DOHH2 (cell line): ENCODE data around the gene IQCM.

Source experiments
- H3F3A ChIP-seq: fragments of 200-600 bp; sonication (generic), shearing (Covaris generic); 2 replicates; pipeline ENCODE4 v1.6.0; 2016; ENCODE audit warnings: antibody characterized with exemption, mild to moderate bottlenecking; ENCODE audit not compliant: control insufficient read depth, insufficient read depth
- H3K27ac ChIP-seq: fragments of 200-600 bp; sonication (generic); 2 replicates; pipeline ENCODE4 v1.5.1; 2014; ENCODE audit warnings: low read depth, mild to moderate bottlenecking, low read length, moderate library complexity
- H3K27me3 ChIP-seq: fragments of 200-600 bp; sonication (generic); 2 replicates; pipeline ENCODE4 v1.6.1; 2014; ENCODE audit warnings: mild to moderate bottlenecking, low read length, mixed read lengths; ENCODE audit not compliant: control insufficient read depth
- H3K36me3 ChIP-seq: fragments of 200-600 bp; sonication (generic); 2 replicates; pipeline ENCODE4 v1.6.1; 2014; ENCODE audit warnings: mild to moderate bottlenecking, low read length, moderate library complexity, mixed read lengths; ENCODE audit not compliant: control insufficient read depth
- H3K4me1 ChIP-seq: fragments of 200-600 bp; sonication (generic); 2 replicates; pipeline ENCODE4 v1.6.1; 2014; ENCODE audit warnings: mild to moderate bottlenecking, low read length, mixed read lengths; ENCODE audit not compliant: control insufficient read depth
- H3K4me2 ChIP-seq: fragments of 200-600 bp; sonication (generic); 2 replicates; pipeline ENCODE4 v1.6.0; 2014; ENCODE audit warnings: mild to moderate bottlenecking, low read length, moderate library complexity
- H3K4me3 ChIP-seq: fragments of 200-600 bp; sonication (generic); 2 replicates; pipeline ENCODE4 v1.5.1; 2014; ENCODE audit warnings: mild to moderate bottlenecking, low read length, mixed read lengths
- H3K79me2 ChIP-seq: fragments of 200-600 bp; sonication (generic); 2 replicates; pipeline ENCODE4 v1.6.1; 2014; ENCODE audit warnings: mild to moderate bottlenecking, low read length, mixed read lengths; ENCODE audit not compliant: control insufficient read depth
- H3K9me2 ChIP-seq: fragments of 200-600 bp; sonication (generic); replicated peaks from 2 replicates; pipeline ENCODE4 v1.6.1; 2014; ENCODE audit warnings: mild to moderate bottlenecking, low read length, mixed read lengths; ENCODE audit not compliant: control insufficient read depth
- H3K9me3 ChIP-seq: fragments of 200-600 bp; sonication (generic); 2 replicates; pipeline ENCODE4 v1.6.1; 2014; ENCODE audit warnings: antibody characterized with exemption, low read length, mixed read lengths; ENCODE audit not compliant: control insufficient read depth, insufficient read depth
- H4K20me1 ChIP-seq: fragments of 200-600 bp; sonication (generic); 2 replicates; pipeline ENCODE4 v1.6.0; 2014; ENCODE audit warnings: low read depth, mild to moderate bottlenecking, antibody characterized with exemption, low read length, moderate library complexity; ENCODE audit not compliant: control insufficient read depth, insufficient read depth
- EZH2phosphoT487 ChIP-seq: fragments of 200-600 bp; sonication (generic); IDR thresholded peaks from 2 replicates; pipeline ENCODE4 v1.6.1; 2017; ENCODE audit warnings: borderline replicate concordance, mild to moderate bottlenecking, antibody characterized with exemption, low read length, moderate library complexity, mixed read lengths
- TF ChIP-seq, protein P1 (sequence below): fragments of 200-600 bp; sonication (generic); IDR thresholded peaks from one replicate; pipeline ENCODE4 v1.5.1; 2014; ENCODE audit warnings: antibody characterized with exemption, mild to moderate bottlenecking, low read depth, low read length; ENCODE audit not compliant: poor library complexity, severe bottlenecking

The IQCM gene

GRCh38 chr4:149795256-149795655, 20.4 kb downstream of the IQCM start:
- Histone ChIP-seq H3K36me3 (no peaks in the 10 kb centered on the region), H3K4me3 (no peak overlapping the region), H3K27ac (no peak overlapping the region), H3K9me3 (no peaks in the 10 kb centered on the region), H3K79me2 (no peaks in the 10 kb centered on the region), H3K27me3 (no peaks in the 10 kb centered on the region), H3F3A (no peaks in the 10 kb centered on the region), H4K20me1 (no peaks in the 10 kb centered on the region), H3K4me1 (no peaks in the 10 kb centered on the region), H3K4me2 (no peak overlapping the region), H3K9me2 (no peaks in the 10 kb centered on the region)
- TF ChIP-seq, protein P1, sequence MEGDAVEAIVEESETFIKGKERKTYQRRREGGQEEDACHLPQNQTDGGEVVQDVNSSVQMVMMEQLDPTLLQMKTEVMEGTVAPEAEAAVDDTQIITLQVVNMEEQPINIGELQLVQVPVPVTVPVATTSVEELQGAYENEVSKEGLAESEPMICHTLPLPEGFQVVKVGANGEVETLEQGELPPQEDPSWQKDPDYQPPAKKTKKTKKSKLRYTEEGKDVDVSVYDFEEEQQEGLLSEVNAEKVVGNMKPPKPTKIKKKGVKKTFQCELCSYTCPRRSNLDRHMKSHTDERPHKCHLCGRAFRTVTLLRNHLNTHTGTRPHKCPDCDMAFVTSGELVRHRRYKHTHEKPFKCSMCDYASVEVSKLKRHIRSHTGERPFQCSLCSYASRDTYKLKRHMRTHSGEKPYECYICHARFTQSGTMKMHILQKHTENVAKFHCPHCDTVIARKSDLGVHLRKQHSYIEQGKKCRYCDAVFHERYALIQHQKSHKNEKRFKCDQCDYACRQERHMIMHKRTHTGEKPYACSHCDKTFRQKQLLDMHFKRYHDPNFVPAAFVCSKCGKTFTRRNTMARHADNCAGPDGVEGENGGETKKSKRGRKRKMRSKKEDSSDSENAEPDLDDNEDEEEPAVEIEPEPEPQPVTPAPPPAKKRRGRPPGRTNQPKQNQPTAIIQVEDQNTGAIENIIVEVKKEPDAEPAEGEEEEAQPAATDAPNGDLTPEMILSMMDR = no peak
- no peak for TF ChIP-seq EZH2phosphoT487

- no peak overlapping the region for H3K27ac ChIP-seq
- no peak overlapping the region for H3K4me3 ChIP-seq
- H4K20me1 ChIP-seq = no peaks in the 10 kb centered on the region
- H3K36me3 ChIP-seq = no peaks in the 10 kb centered on the region
- no peaks in the 10 kb centered on the region for H3K9me2 ChIP-seq
- no peak overlapping the region for H3K4me2 ChIP-seq
- H3K4me1 ChIP-seq = no peaks in the 10 kb centered on the region
- no peaks in the 10 kb centered on the region for H3K79me2 ChIP-seq
- H3K27me3 ChIP-seq = no peaks in the 10 kb centered on the region
- no peaks in the 10 kb centered on the region for H3F3A ChIP-seq
- TF ChIP-seq, protein P1 = no peak
- TF ChIP-seq EZH2phosphoT487 = no peak
- H3K9me3 ChIP-seq = no peaks in the 10 kb centered on the region
Measured at GRCh38 chr4:149794352-149794751, 21.3 kb downstream of the IQCM start.

GRCh38 chr4:149793459-149793858, 22.2 kb downstream of the IQCM start:
- Histone ChIP-seq H3K79me2 (no peaks in the 10 kb centered on the region), H3K4me2 (no peak overlapping the region), H3K9me2 (no peaks in the 10 kb centered on the region), H4K20me1 (no peaks in the 10 kb centered on the region), H3K27ac (no peak overlapping the region), H3K4me1 (no peaks in the 10 kb centered on the region), H3K4me3 (no peak overlapping the region), H3K9me3 (no peaks in the 10 kb centered on the region), H3K36me3 (no peaks in the 10 kb centered on the region), H3K27me3 (no peaks in the 10 kb centered on the region), H3F3A (no peaks in the 10 kb centered on the region)
- TF ChIP-seq EZH2phosphoT487 = no peak
- TF ChIP-seq, protein P1 = no peak

- Histone ChIP-seq H3K79me2 (no peaks in the 10 kb centered on the region), H3K4me3 (no peak overlapping the region), H3K27me3 (no peaks in the 10 kb centered on the region), H3K4me1 (no peaks in the 10 kb centered on the region), H4K20me1 (no peaks in the 10 kb centered on the region), H3F3A (no peaks in the 10 kb centered on the region), H3K9me3 (no peaks in the 10 kb centered on the region), H3K4me2 (no peak overlapping the region), H3K9me2 (no peaks in the 10 kb centered on the region), H3K27ac (no peak overlapping the region), H3K36me3 (no peaks in the 10 kb centered on the region)
- TF ChIP-seq, protein P1 = no peak
- TF ChIP-seq EZH2phosphoT487 = no peak
Measured at GRCh38 chr4:149791851-149792250, 23.8 kb downstream of the IQCM start.
